Stimulated activated CD4-positive, alpha-beta T cell treated with anti-CD3 and anti-CD28 coated beads, Interleukin-15, amount 100 ng/mL, for 48 hours (primary cell): Measurements from ENCODE around the gene SELPLG.
"Not testable (repeated sequence)": the region's sequence is repeated elsewhere in the genome, so short reads cannot be mapped to it uniquely, and the experiment has no call there.

Experiments
- DNase-seq, 2 donors: peaks; one replicate each; pipeline ENCODE4 v3.0.0-alpha.2; 2020; ENCODE audit warnings: low read depth in 2 of 2

Gene SELPLG

DNA sequence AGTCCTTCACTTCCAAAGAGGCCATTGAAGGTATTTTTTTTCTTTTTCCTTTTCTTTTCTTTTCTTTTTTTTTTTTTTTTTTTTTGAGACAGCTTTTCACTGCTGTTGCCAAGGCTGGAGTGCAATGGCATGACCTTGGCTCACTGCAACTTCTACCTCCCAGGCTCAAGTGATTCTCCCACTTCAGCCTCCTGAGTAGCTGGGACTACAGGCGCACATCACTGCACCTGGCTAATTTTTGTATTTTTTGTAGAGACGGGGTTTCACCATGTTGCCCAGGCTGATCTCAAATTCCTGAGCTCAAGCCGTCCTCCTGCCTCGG is 14.8 kb downstream of the SELPLG start:
- not testable (repeated sequence) for DNase-seq

- peak in 1 of 2 donors; percentile 72 for DNase-seq
These were observed 15.4 kb downstream of the SELPLG start for GRCh38 chr12:108618079-108618952.

- DNase-seq = peak; percentile 73 to 78
These were observed 16.5 kb downstream of the SELPLG start for GRCh38 chr12:108616941-108617858.

DNA sequence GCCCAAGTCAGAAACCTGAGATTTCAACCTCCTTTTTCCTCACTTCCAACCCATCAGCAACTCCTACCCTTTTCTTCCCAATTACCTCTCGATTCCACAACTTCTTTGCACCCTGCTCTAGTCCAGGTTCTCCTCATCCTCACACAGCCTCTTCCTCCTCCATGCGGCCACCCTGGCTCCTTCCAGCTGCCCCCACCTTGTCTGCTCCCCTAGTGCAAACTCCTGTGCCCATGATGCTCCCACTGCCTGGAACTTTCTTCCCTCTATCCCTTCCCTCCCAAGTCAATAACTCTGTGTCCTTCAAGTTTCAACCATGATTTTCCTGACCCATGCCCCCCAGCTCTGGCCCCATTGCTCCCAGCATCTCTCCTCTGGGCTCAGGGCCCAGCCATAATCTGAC is 17.3 kb downstream of the SELPLG start:
- DNase-seq = no peak

DNA sequence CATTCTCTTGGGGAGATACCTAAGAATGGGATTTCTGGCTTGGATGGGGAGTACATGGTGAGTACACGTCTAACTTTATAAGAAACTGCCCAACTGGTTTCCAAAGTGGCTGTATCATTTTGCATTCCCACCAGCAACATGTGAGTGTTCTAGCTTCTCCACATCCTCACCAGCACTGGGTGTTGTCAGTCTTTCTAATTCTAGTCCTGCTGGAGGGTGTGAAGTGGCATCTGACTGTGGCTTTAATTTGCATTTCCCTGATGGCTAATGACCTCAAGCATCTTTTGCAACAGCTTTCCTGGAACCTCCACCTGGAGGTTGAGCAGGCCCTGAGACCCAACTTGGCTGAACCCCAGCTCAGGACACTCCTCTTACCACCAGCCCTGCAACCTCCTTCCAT is 17.8 kb downstream of the SELPLG start:
- DNase-seq = no peak

DNA sequence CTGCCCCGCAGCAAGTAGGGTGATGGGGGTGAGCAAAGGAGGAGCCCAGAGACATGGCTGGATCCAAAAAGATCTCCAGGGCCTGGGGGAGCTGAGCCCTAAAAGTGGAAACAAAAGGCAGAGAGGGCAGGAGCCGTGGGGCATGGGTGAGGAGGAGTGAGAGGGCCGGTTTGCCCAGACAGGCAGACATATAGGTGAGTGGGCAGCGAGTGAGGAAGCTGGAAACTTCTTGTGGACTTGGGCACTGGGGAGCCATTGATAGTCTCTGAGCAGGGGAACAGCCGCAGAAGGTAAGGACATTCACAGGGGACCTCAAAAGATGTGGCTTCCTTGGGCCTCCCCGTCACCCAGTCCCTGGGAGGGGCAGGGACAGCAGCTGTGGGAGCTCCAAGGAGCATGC is 19.1 kb downstream of the SELPLG start:
- no peak for DNase-seq

DNA sequence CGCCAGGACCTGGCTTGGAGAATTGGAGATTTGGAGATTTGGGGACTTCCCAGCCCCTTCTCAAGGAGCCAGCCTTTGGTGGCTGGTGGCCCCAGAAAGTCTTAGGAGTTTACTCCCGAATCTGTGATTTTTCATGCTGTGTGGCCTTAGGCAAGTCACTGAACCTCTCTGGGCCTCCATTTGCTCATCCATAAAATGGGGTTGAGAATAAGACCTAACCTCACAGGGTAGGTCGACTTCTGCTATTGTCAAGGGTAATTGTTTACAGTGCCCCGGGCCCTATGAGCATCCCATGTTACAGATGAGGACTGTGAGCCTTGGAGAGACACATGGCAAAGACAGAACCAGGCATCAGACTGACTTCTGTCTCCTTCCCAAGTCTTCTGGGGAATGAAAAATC is 19.7 kb downstream of the SELPLG start:
- DNase-seq = no peak

DNA sequence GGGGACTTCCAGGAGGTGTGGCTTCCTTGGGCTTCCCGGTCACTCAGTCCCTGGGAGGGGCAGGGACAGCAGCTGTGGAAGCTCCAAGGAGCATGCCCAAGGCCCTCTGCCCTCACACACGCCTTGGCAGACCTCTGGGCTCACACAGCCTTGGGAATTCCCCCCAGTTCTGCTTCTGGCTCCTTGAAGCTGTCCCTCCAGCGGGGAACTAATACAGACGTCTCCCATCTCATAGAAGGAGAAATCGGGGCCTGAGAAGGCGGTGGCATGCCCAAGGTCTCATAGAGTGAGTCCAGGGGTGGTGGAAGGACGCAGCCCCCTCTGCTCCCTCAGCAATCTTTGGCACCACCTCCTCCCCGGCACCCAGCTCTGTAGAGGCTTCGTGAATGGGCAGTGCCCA is 20.1 kb downstream of the SELPLG start:
- no peak for DNase-seq

GRCh38 chr12:108612788-108613282 is 20.9 kb downstream of the SELPLG start:
- DNase-seq = no peak

DNA sequence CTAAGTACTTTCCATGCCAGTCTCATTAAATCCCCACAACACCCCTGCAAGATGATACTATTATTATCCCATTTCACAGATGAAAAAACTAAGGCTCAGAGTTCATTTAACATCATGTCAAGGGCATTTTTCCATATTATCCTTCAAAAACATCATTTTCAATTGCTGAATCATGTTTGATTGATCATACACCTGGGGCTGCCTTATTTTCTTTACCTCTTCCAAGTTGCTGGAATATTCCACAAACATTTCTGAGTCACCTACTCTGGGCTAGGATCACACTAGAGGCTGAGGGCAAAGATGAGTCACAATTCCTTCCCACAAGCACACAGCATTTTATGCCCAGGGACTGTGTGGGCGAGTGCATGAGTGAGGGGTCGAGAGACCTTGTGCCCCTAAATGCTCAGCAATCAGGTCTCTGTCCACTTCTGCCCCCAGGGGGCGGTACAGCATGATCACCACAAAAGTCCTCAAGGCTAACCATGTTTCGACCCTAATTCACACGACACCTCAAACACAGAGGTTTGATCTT is 21.7 kb downstream of the SELPLG start:
- DNase-seq = no peak

DNA sequence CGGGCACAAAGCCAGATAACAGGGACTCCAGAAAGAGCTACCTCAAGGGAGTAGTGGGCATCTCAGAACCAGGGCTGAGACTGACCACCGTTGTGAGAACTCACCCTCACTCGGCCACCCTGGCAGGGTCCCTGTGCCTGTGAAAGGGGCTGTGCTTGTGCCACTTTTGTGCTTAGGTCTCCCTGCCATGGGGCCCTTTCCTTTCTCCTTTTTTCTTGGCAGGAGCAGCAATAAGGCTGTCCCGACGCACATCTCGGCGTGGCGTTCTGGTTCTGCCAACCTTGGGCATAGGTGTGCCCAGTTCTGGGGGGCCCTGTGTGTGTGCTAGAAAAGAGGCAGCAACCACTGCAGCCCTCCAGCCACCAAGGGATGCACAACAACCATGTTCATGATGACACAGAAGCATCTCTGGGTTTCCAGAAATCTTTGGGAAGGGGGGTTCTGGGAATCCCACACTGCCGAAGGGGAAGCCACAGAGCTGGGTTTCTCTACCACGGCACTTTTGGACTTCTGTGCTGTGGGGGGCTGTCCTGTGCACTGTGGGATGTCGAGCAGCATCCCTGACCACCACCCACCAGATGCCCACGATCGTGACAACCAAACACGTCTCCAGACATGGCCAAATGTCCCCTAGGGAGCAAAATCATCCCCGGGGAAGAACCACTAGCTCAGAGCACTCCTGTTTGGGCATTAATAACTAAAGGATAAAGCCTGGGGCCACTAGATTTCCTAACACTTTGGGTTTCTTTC is 22.7 kb downstream of the SELPLG start:
- DNase-seq = no peak

DNA sequence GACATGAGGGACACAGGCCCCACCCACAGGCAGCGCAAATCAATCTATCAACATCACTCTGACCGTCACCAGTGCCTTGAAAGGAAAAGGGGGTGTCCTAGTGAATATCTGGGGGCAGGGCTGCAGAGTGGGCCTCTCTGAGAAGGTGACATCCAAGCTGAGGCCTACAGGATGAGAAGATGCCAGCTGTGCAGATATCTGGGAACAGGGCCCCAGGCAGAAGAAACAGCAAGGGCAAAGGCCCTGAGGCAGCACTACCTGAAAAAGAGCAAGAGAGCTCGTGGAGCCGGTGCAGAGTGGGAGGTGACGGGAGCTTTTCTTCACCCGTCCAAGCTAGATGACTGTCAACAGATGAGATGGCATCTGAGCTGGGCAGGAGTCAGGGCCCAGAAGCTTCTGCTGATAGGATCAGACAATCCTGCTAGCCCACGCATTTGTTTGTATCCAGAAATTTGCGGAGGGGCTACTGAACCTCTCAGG is 23.3 kb downstream of the SELPLG start:
- no peak for DNase-seq

- DNase-seq = no peak
These were observed 24.0 kb downstream of the SELPLG start for GRCh38 chr12:108609537-108610335.

DNA sequence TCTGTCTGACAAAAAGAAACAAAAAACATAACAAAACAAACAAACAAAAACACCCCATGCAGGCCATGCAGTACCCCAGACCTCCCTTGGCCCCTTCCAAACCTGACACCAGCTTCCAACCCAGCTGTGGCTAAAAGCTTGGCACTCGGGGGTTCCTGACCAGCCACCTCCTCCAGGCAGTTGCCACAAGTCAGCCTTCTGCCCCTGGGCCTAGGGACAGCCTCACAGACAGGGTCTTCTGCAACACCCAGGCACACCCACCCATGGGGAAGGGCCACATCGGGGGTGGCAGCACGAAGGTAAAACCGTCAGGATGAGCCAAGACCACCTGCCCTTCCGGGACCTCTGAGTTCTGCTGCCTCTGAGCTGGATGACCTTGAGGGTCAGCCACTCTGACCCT is 25.1 kb downstream of the SELPLG start:
- DNase-seq = no peak

- DNase-seq = no peak
These were observed 25.6 kb downstream of the SELPLG start for GRCh38 chr12:108607981-108608600.

DNA sequence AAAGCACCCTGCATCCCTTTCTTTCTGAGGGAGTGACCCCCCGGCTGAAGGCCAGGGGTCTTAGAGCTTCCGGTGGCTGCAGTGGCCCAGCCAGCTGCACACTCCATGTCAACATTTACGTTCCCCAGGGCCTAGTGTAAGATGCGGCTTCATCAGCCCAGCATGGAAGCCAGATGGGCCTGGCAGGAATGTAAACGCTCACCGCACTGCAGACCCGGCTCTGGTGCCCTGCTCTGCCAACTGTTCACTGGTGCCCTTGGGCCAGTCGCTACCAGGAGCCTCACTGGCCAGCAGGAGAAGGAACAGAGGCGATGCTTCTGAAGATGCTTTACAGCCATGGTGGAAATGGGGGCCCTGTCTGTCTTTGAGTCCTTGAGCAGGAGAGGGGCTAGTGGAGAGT is 27.2 kb downstream of the SELPLG start:
- no peak for DNase-seq

- no peak for DNase-seq
These were observed 27.8 kb downstream of the SELPLG start for GRCh38 chr12:108605690-108606406.

DNA sequence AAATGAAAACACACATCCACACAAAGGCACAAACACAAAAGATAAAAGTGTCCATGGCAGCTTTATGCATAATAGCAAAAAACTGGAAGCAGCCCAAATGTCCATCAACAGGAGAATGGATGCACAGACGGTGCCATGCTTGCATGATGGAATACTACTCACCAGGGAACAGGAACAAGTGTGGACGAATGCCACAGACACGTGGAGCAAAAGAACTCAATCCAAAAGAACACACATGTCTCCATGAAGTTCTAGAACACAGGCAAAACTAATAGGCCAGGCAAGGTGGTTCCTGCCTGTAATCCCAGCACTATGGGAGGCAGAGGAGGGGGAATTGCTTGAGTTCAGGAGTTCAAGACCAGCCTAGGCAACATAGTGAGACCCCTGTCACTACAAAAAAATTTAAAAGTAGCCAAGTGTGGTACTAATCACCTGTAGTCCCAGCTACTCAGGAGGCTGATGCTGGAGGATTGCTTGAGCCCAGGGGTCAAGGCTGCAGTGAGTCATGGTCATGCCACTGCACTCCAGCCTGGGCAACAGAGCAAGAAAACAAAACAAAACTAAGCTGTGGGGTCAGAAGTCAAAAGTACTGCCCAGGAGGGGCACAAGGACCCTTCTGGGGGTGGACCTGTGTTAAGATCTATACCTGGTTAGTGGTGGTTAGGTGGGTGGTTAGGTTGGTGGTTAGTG is 28.5 kb downstream of the SELPLG start:
- DNase-seq = no peak
